ENCODE data around the gene LMTK3. TPM values are rescaled to one million over a fixed set of nuclear protein-coding genes. Genes with fewer than 3 reads are reported as not detected.

The LMTK3 gene
- total RNA-seq, 3 donors from 2014 or later, result 1.8 to 2.6 (median 2.0) TPM

GRCh38 chr19:48466561-48467325 is 44.9 kb downstream of the LMTK3 start:
- H3K4me1 Mint-ChIP-seq (ENCODE audit: low read depth), result peaks cover 20% of the 10 kb centered on the region
- ATAC-seq (no peak), DNase-seq (no peak)
- H3K27me3 Mint-ChIP-seq (ENCODE audit: low read depth), result no peaks in the 10 kb centered on the region
- H3K4me3 Mint-ChIP-seq, result no peak overlapping the region
- H3K9me3 Mint-ChIP-seq, result no peaks in the 10 kb centered on the region
- H3K36me3 Mint-ChIP-seq (ENCODE audit: insufficient read depth), result peaks cover 9% of the 10 kb centered on the region

GRCh38 chr19:48465215-48465614 is 46.4 kb downstream of the LMTK3 start:
- Mint-ChIP-seq H3K4me3 (no peak overlapping the region), H3K36me3 (ENCODE audit: insufficient read depth) (peaks cover 7% of the 10 kb centered on the region), H3K4me1 (ENCODE audit: low read depth) (peaks cover 15% of the 10 kb centered on the region), H3K27me3 (ENCODE audit: low read depth) (no peaks in the 10 kb centered on the region), H3K9me3 (no peaks in the 10 kb centered on the region)
- no peak for DNase-seq
- no peak for ATAC-seq

DNA sequence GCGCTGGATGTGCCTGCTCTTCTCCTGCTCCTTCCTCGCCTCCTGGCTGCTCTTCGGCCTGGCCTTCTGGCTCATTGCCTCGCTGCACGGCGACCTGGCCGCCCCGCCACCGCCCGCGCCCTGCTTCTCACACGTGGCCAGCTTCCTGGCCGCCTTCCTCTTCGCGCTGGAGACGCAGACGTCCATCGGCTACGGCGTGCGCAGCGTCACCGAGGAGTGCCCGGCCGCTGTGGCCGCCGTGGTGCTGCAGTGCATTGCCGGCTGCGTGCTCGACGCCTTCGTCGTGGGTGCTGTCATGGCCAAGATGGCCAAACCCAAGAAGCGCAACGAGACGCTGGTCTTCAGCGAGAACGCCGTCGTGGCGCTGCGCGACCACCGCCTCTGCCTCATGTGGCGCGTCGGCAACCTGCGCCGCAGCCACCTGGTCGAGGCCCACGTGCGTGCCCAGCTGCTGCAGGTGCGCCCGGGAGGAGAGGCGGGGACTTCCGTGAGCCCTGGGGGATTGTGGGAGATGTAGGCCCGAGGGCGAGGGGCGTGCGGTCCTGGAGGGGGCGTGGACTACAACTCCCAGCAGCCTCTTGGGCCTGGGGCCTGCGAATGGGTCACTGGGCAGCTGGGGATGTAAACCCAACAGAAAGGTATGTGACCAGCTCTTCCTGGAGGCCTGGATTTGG is 49.5 kb downstream of the LMTK3 start:
- no peaks in the 10 kb centered on the region for H3K9me3 Mint-ChIP-seq
- ATAC-seq (peak; percentile 32 to 46), DNase-seq (no peak)
- peaks cover 18% of the 10 kb centered on the region for H3K36me3 Mint-ChIP-seq (ENCODE audit: insufficient read depth)
- H3K4me1 Mint-ChIP-seq (ENCODE audit: low read depth), result no peaks in the 10 kb centered on the region
- H3K27me3 Mint-ChIP-seq (ENCODE audit: low read depth), result no peaks in the 10 kb centered on the region
- H3K4me3 Mint-ChIP-seq, result no peak overlapping the region

DNA sequence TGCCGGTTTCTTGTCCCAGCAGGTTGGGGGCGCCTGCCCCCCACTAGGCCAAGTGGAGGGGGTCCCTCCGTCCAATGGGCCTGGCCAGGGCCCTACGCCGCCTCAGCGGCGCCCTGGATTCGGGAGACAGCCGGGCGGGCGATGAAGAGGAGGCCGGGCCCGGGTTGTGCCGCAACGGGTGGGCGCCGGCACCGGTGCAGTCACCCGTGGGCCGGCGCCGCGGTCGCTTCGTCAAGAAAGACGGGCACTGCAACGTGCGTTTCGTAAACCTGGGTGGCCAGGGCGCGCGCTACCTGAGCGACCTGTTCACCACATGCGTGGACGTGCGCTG is 50.0 kb downstream of the LMTK3 start:
- ATAC-seq (no peak), DNase-seq (no peak)
- peaks cover 20% of the 10 kb centered on the region for H3K36me3 Mint-ChIP-seq (ENCODE audit: insufficient read depth)
- no peaks in the 10 kb centered on the region for H3K27me3 Mint-ChIP-seq (ENCODE audit: low read depth)
- no peak overlapping the region for H3K4me3 Mint-ChIP-seq
- no peaks in the 10 kb centered on the region for H3K4me1 Mint-ChIP-seq (ENCODE audit: low read depth)
- no peaks in the 10 kb centered on the region for H3K9me3 Mint-ChIP-seq

- H3K9me3 Mint-ChIP-seq, result no peaks in the 10 kb centered on the region
- H3K4me3 Mint-ChIP-seq, result no peak overlapping the region
- H3K27me3 Mint-ChIP-seq (ENCODE audit: low read depth), result no peaks in the 10 kb centered on the region
- DNase-seq, result no peak
- peaks cover 23% of the 10 kb centered on the region for H3K36me3 Mint-ChIP-seq (ENCODE audit: insufficient read depth)
- no peak for ATAC-seq
- H3K4me1 Mint-ChIP-seq (ENCODE audit: low read depth), result peaks cover 3% of the 10 kb centered on the region
Measured at GRCh38 chr19:48458016-48458415, 53.6 kb downstream of the LMTK3 start.

GRCh38 chr19:48456864-48457263 is 54.8 kb downstream of the LMTK3 start:
- Mint-ChIP-seq H3K36me3 (ENCODE audit: insufficient read depth) (peaks cover 25% of the 10 kb centered on the region), H3K4me1 (ENCODE audit: low read depth) (peaks cover 3% of the 10 kb centered on the region), H3K4me3 (no peak overlapping the region), H3K9me3 (no peaks in the 10 kb centered on the region), H3K27me3 (ENCODE audit: low read depth) (no peaks in the 10 kb centered on the region)
- ATAC-seq (no peak), DNase-seq (no peak)

DNA sequence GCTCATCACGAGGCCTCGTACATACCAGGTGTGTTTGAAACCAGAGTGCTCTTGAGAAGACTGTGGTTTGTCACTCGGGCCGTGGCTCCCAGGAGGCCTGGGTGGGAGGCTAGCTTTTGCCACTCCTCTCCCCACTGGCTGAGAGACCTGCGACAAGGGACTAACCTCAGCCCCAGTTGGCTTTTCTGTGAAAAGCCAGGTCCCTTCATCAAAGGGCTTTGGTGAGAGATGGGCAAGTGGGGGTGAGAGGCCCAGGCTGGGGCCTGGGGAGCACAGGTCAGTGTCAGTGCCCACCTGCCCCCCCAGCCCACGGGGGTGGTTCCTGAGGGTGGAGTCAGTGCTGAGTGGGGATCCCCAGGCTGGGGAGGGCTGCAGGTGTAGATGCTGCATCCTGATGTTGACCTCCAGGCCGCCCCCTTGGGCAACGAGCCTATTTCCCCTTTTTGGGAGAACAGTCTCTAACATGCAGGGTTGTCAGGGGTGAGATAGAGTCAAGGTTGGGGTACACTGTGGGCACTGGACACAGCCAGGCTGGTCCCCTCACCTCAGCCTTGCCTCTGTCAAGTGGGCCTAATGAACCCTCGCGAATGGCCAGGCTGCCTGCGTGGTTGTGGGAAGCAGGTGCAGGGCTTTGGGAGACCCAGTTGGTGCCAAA is 55.6 kb downstream of the LMTK3 start:
- H3K9me3 Mint-ChIP-seq, result no peaks in the 10 kb centered on the region
- ATAC-seq (peak in 1 of 2 donors; percentile 7), DNase-seq (no peak)
- peaks cover 28% of the 10 kb centered on the region for H3K36me3 Mint-ChIP-seq (ENCODE audit: insufficient read depth)
- no peaks in the 10 kb centered on the region for H3K27me3 Mint-ChIP-seq (ENCODE audit: low read depth)
- no peak overlapping the region for H3K4me3 Mint-ChIP-seq
- H3K4me1 Mint-ChIP-seq (ENCODE audit: low read depth), result peaks cover 3% of the 10 kb centered on the region

- H3K9me3 Mint-ChIP-seq, result no peaks in the 10 kb centered on the region
- H3K36me3 Mint-ChIP-seq (ENCODE audit: insufficient read depth), result peaks cover 29% of the 10 kb centered on the region
Measured at GRCh38 chr19:48455171-48455907, 56.3 kb downstream of the LMTK3 start, which contains the start of gene KCNJ14. Gene KCNJ14 (plus strand): TSS chr19:48455574. CDS start chr19:48461725, 6,151 bp downstream.

GRCh38 chr19:48454150-48454730 is 57.4 kb downstream of the LMTK3 start:
- H3K36me3 Mint-ChIP-seq (ENCODE audit: insufficient read depth), result peaks cover 37% of the 10 kb centered on the region
- ATAC-seq, result no peak

More at GRCh38 chr19:48455171-48455907, 56.3 kb downstream of the LMTK3 start, which contains the start of gene KCNJ14:
- ATAC-seq (no peak), DNase-seq (no peak)
- H3K27me3 Mint-ChIP-seq (ENCODE audit: low read depth), result no peaks in the 10 kb centered on the region
- H3K4me3 Mint-ChIP-seq, result no peak within 1 kb of the TSS
- H3K4me1 Mint-ChIP-seq (ENCODE audit: low read depth), result peaks cover 3% of the 10 kb centered on the region

DNA sequence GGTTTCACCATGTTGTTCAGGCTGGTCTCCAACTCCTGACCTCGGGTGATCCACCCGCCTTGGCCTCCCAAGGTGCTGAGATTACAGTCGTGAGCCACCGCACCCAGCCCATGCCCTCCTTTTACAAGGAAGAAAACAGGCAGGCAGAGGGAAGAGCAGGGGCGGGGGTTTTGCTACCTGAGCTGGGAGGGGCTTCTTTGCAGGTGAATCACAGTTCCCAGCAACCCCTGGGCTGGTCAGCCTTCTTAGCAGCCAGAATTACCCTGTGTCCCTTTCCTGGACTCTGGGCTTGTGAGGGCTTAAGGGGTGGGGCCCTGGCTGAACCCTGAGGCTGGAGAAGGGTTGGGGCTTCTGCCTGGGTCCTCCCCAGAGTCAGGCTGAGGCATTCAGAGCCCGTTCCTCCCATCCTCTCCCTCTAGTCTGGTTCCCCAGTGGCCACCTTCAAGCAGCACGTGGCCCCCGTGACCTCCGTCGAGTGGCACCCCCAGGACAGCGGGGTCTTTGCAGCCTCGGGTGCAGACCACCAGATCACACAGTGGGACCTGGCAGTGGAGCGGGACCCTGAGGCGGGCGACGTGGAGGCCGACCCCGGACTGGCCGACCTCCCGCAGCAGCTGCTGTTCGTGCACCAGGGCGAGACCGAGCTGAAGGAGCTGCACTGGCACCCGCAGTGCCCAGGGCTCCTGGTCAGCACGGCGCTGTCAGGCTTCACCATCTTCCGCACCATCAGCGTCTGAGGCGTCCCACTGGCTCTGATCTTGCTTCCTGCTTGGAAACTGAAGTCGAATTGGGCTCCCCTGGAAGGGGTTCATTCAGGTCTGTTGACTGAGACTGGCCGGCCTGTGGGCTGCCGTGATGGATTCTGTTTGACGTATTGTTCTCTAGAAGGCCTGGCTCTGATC is 59.1 kb downstream of the LMTK3 start:
- H3K4me1 Mint-ChIP-seq (ENCODE audit: low read depth), result peaks cover 12% of the 10 kb centered on the region
- no peaks in the 10 kb centered on the region for H3K27me3 Mint-ChIP-seq (ENCODE audit: low read depth)
- H3K36me3 Mint-ChIP-seq (ENCODE audit: insufficient read depth), result peaks cover 45% of the 10 kb centered on the region
- H3K9me3 Mint-ChIP-seq, result no peaks in the 10 kb centered on the region
- ATAC-seq (no peak), DNase-seq (no peak)
- no peak overlapping the region for H3K4me3 Mint-ChIP-seq

More at GRCh38 chr19:48454150-48454730, 57.4 kb downstream of the LMTK3 start:
- H3K27me3 Mint-ChIP-seq (ENCODE audit: low read depth), result no peaks in the 10 kb centered on the region
- H3K4me3 Mint-ChIP-seq, result no peak overlapping the region
- DNase-seq, result no peak
- no peaks in the 10 kb centered on the region for H3K9me3 Mint-ChIP-seq
- peaks cover 3% of the 10 kb centered on the region for H3K4me1 Mint-ChIP-seq (ENCODE audit: low read depth)

GRCh38 chr19:48451624-48452023 is 60.0 kb downstream of the LMTK3 start:
- Mint-ChIP-seq H3K4me1 (ENCODE audit: low read depth) (peaks cover 15% of the 10 kb centered on the region), H3K9me3 (no peaks in the 10 kb centered on the region), H3K4me3 (no peak overlapping the region), H3K27me3 (ENCODE audit: low read depth) (no peaks in the 10 kb centered on the region), H3K36me3 (ENCODE audit: insufficient read depth) (peaks cover 42% of the 10 kb centered on the region)
- ATAC-seq, result no peak
- DNase-seq, result no peak

- no peaks in the 10 kb centered on the region for H3K27me3 Mint-ChIP-seq (ENCODE audit: low read depth)
- peaks cover 44% of the 10 kb centered on the region for H3K36me3 Mint-ChIP-seq (ENCODE audit: insufficient read depth)
- peaks cover 17% of the 10 kb centered on the region for H3K4me1 Mint-ChIP-seq (ENCODE audit: low read depth)
- ATAC-seq (no peak), DNase-seq (no peak)
- no peaks in the 10 kb centered on the region for H3K9me3 Mint-ChIP-seq
- H3K4me3 Mint-ChIP-seq, result no peak overlapping the region
Measured at GRCh38 chr19:48450863-48451262, 60.8 kb downstream of the LMTK3 start.

- peaks cover 19% of the 10 kb centered on the region for H3K4me1 Mint-ChIP-seq (ENCODE audit: low read depth)
- no peak for ATAC-seq
- H3K9me3 Mint-ChIP-seq, result no peaks in the 10 kb centered on the region
- no peak overlapping the region for H3K4me3 Mint-ChIP-seq
- no peak for DNase-seq
- H3K36me3 Mint-ChIP-seq (ENCODE audit: insufficient read depth), result peaks cover 44% of the 10 kb centered on the region
- H3K27me3 Mint-ChIP-seq (ENCODE audit: low read depth), result no peaks in the 10 kb centered on the region
Measured at GRCh38 chr19:48450441-48450840, 61.2 kb downstream of the LMTK3 start.

All from activated T-cell treated with anti-CD3 and anti-CD28 coated beads, Interleukin-2, amount 50 U/mL, for 4 hours (primary cell).